RPMI7951 (cell line): ENCODE measurements around the gene NFX1. TPM values are rescaled to one million over a fixed set of nuclear protein-coding genes. Genes with fewer than 3 reads are reported as not detected.
"Not testable (repeated sequence)": the region's sequence is repeated elsewhere in the genome, so short reads cannot be mapped to it uniquely, and the experiment has no call there.

Source experiments
- DNase-seq: peaks from one replicate; pipeline ENCODE4 v3.0.0-alpha.2; 2012; ENCODE audit warnings: low read depth
- total RNA-seq: library from RNA; depleted of rRNA; stranded (reverse); fragments of >200 nt; shearing (Covaris generic); gene quantifications from 2 replicates; pipeline ENCODE4 v1.2.3, GENCODE V29; 2014

The NFX1 gene
- total RNA-seq, 1 experiment from 2014 or later: 16.3 TPM

GRCh38 chr9:33386998-33387397, 96.7 kb downstream of the NFX1 start:
- DNase-seq: not testable (repeated sequence)

GRCh38 chr9:33388110-33388994, 98.0 kb downstream of the NFX1 start:
- no peak for DNase-seq

GRCh38 chr9:33391111-33391771, 100.9 kb downstream of the NFX1 start:
- DNase-seq: peak; percentile 95

GRCh38 chr9:33392591-33393021, 102.3 kb downstream of the NFX1 start:
- not testable (repeated sequence) for DNase-seq

GRCh38 chr9:33393581-33393980, 103.3 kb downstream of the NFX1 start:
- no peak for DNase-seq

- DNase-seq: not testable (repeated sequence)
Observed at GRCh38 chr9:33393986-33394385, 103.7 kb downstream of the NFX1 start.

- not testable (repeated sequence) for DNase-seq
Observed at GRCh38 chr9:33395159-33395879, 105.0 kb downstream of the NFX1 start.

- DNase-seq: not testable (repeated sequence)
Observed at GRCh38 chr9:33397801-33398200, 107.5 kb downstream of the NFX1 start.

GRCh38 chr9:33399047-33399446, 108.7 kb downstream of the NFX1 start:
- not testable (repeated sequence) for DNase-seq

GRCh38 chr9:33401809-33402208, 111.5 kb downstream of the NFX1 start:
- not testable (repeated sequence) for DNase-seq

- DNase-seq: not testable (repeated sequence)
Observed at GRCh38 chr9:33402371-33402770, 112.1 kb downstream of the NFX1 start, which contains the start of gene AQP7. TSS of gene AQP7 (minus strand) at chr9:33402568. CDS start at chr9:33401262, 1,306 bp downstream.

- DNase-seq: peak; percentile 31
Observed at GRCh38 chr9:33403941-33404787, 113.8 kb downstream of the NFX1 start.

GRCh38 chr9:33404788-33405362, 114.6 kb downstream of the NFX1 start:
- no peak for DNase-seq

GRCh38 chr9:33407061-33407460, 116.7 kb downstream of the NFX1 start:
- no peak for DNase-seq

GRCh38 chr9:33408087-33408486, 117.8 kb downstream of the NFX1 start:
- DNase-seq: peak; percentile 50

- no peak for DNase-seq
Observed at GRCh38 chr9:33414268-33414667, 124.0 kb downstream of the NFX1 start.

- DNase-seq: no peak
Observed at GRCh38 chr9:33414889-33415500, 124.7 kb downstream of the NFX1 start.

- peak; percentile 30 for DNase-seq
Observed at GRCh38 chr9:33415501-33416038, 125.3 kb downstream of the NFX1 start.

GRCh38 chr9:33416996-33417395, 126.7 kb downstream of the NFX1 start:
- no peak for DNase-seq

- no peak for DNase-seq
Observed at GRCh38 chr9:33418090-33418489, 127.8 kb downstream of the NFX1 start.
